ENCODE measurements around the gene PRKG1.

The PRKG1 gene

GRCh38 chr10:51117794-51118193 lies 43.5 kb downstream of the PRKG1 start:
- DNase-seq (no peak), ATAC-seq (no peak)
- no peaks in the 10 kb centered on the region for H3K9me3 Mint-ChIP-seq
- no peaks in the 10 kb centered on the region for H3K4me1 Mint-ChIP-seq
- no peak overlapping the region for H3K4me3 Mint-ChIP-seq
- H3K36me3 Mint-ChIP-seq (ENCODE audit: low read depth), result no peaks in the 10 kb centered on the region
- no peaks in the 10 kb centered on the region for H3K27me3 Mint-ChIP-seq
- no peak overlapping the region for H3K27ac Mint-ChIP-seq

DNA sequence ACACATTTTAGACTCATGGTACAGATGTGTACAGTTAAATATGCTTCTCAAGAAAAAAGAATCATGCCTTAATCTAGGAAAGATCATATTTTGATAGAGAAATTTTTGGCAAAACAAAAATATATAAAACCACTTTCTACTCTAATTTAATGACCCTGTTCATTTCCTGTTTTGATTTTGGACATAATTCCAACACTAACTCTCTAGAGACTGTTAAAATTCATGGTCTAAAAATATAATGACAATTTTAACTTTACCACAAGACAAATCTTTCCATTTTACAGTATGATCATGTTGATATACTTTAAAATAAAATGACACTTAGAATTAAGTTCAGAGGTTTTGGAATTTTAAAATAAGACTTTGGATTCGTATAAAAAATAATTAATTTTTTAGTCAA lies 45.2 kb downstream of the PRKG1 start:
- no peak overlapping the region for H3K4me3 Mint-ChIP-seq

DNA sequence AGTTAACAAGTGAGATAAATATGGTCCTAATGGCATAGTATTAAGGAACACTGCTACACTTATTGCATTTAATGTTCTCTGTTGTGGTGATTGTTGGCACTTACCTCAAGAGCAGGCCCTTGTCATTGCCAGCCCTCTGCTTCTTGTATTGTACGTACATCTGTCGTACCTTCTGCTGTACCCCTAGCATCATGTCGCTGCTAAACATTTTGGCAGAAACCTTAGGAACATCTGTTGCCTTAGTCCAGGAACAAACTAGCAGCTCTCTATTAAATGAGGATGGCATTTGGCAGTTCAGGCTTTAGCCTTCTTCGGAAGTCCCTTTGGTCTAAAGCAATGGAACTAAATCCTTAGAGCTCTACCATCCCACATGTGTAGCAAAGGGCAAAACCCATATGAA lies 47.6 kb downstream of the PRKG1 start:
- no peak overlapping the region for H3K4me3 Mint-ChIP-seq
- DNase-seq, result no peak

More for the DNA sequence above, 45.2 kb downstream of the PRKG1 start:
- H3K27ac Mint-ChIP-seq, result no peak overlapping the region
- no peaks in the 10 kb centered on the region for H3K9me3 Mint-ChIP-seq
- ATAC-seq (no peak), DNase-seq (no peak)
- H3K4me1 Mint-ChIP-seq, result no peaks in the 10 kb centered on the region
- H3K36me3 Mint-ChIP-seq (ENCODE audit: low read depth), result no peaks in the 10 kb centered on the region
- H3K27me3 Mint-ChIP-seq, result no peaks in the 10 kb centered on the region

GRCh38 chr10:51124852-51125251 lies 50.6 kb downstream of the PRKG1 start:
- Mint-ChIP-seq H3K4me3 (no peak overlapping the region), H3K27me3 (no peaks in the 10 kb centered on the region), H3K9me3 (no peaks in the 10 kb centered on the region), H3K4me1 (no peaks in the 10 kb centered on the region), H3K36me3 (ENCODE audit: low read depth) (no peaks in the 10 kb centered on the region), H3K27ac (no peak overlapping the region)
- ATAC-seq, result no peak
- no peak for DNase-seq

More for the DNA sequence above, 47.6 kb downstream of the PRKG1 start:
- Mint-ChIP-seq H3K27me3 (no peaks in the 10 kb centered on the region), H3K27ac (no peak overlapping the region), H3K36me3 (ENCODE audit: low read depth) (no peaks in the 10 kb centered on the region), H3K9me3 (no peaks in the 10 kb centered on the region), H3K4me1 (no peaks in the 10 kb centered on the region)
- no peak for ATAC-seq

- H3K27ac Mint-ChIP-seq, result no peak overlapping the region
- ATAC-seq, result no peak
- no peaks in the 10 kb centered on the region for H3K36me3 Mint-ChIP-seq (ENCODE audit: low read depth)
- H3K4me1 Mint-ChIP-seq, result no peaks in the 10 kb centered on the region
- H3K27me3 Mint-ChIP-seq, result no peaks in the 10 kb centered on the region
- no peaks in the 10 kb centered on the region for H3K9me3 Mint-ChIP-seq
- DNase-seq, result no peak
- no peak overlapping the region for H3K4me3 Mint-ChIP-seq
Observed at GRCh38 chr10:51125518-51125917, 51.2 kb downstream of the PRKG1 start.

DNA sequence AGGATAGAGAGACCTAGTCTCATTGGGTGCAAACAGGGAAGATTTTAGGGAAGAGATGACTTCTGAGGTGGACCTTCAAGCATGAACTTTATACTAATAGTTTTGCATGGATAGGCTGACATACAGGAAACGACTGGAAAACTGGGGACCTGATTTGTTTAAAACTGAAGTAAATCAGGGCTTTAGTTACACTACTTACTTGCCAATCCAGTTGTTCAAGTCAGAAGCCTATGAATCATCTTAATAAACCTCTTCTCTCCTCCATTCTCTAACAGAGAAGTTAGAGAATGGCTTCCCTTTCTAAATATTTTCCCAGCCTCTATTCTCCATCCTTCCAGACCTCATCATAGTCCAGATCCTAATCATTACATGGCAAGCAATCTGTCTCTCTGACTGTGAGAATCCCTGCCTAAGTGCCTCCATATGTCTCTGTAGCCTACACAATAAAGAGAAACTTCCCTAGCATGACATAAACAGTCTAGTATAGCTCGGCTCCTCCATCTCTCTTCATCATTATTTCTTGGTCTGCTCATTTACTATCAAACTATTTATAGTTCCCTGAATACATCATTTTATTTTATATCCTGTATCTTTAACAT lies 55.8 kb downstream of the PRKG1 start:
- H3K27ac Mint-ChIP-seq, result no peak overlapping the region
- no peaks in the 10 kb centered on the region for H3K4me1 Mint-ChIP-seq
- ATAC-seq (no peak), DNase-seq (no peak)
- no peaks in the 10 kb centered on the region for H3K9me3 Mint-ChIP-seq
- no peaks in the 10 kb centered on the region for H3K27me3 Mint-ChIP-seq
- no peaks in the 10 kb centered on the region for H3K36me3 Mint-ChIP-seq (ENCODE audit: low read depth)
- no peak overlapping the region for H3K4me3 Mint-ChIP-seq

DNA sequence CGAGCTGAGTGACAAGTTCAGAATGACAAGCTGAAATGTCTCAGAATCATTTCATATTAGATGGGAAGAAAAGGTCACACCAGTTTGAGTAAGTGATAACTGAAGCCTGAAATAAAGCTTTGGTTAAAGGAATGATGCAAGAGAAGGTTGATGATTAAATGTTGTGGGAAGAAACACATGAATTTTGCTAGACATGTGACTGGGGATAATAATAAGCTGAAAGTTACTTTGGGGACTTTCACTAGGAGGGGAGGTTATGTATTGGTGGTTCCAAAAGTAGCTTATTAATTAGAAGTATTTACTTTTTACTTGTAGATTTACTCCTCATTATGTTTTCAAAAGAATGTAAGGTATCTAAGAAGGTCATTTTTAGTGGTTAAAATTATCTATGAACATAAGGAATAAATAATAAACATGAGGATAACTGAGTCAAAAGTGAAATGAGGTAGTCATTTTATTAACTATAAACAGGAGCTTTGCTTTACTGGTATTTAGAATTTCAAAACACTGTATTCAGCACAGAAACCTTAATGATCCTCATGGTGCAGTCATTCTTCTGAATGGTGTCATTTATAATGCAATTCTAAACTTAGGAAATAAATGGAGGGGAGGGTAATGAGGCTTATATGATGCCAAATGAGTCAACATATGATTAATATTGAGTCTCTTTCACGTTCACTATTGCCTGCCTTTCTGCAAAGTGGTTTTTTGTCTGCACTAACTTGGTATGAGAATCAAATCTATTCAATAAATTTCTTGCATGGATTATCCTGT lies 63.7 kb downstream of the PRKG1 start:
- ATAC-seq (no peak), DNase-seq (no peak)
- no peaks in the 10 kb centered on the region for H3K4me1 Mint-ChIP-seq
- no peak overlapping the region for H3K27ac Mint-ChIP-seq
- H3K9me3 Mint-ChIP-seq, result no peaks in the 10 kb centered on the region
- no peak overlapping the region for H3K4me3 Mint-ChIP-seq
- peaks cover under 1% of the 10 kb centered on the region for H3K27me3 Mint-ChIP-seq
- H3K36me3 Mint-ChIP-seq (ENCODE audit: low read depth), result no peaks in the 10 kb centered on the region

- H3K27me3 Mint-ChIP-seq, result peaks cover 2% of the 10 kb centered on the region
- no peaks in the 10 kb centered on the region for H3K4me1 Mint-ChIP-seq
- no peaks in the 10 kb centered on the region for H3K36me3 Mint-ChIP-seq (ENCODE audit: low read depth)
- ATAC-seq (no peak), DNase-seq (no peak)
- no peak overlapping the region for H3K27ac Mint-ChIP-seq
- no peak overlapping the region for H3K4me3 Mint-ChIP-seq
- H3K9me3 Mint-ChIP-seq, result no peaks in the 10 kb centered on the region
Observed at GRCh38 chr10:51139176-51139575, 64.9 kb downstream of the PRKG1 start.

GRCh38 chr10:51141010-51141409 lies 66.7 kb downstream of the PRKG1 start:
- Mint-ChIP-seq H3K27ac (no peak overlapping the region), H3K4me3 (no peak overlapping the region), H3K27me3 (peaks cover 2% of the 10 kb centered on the region), H3K4me1 (no peaks in the 10 kb centered on the region), H3K36me3 (ENCODE audit: low read depth) (no peaks in the 10 kb centered on the region), H3K9me3 (no peaks in the 10 kb centered on the region)
- no peak for ATAC-seq
- DNase-seq, result no peak

DNA sequence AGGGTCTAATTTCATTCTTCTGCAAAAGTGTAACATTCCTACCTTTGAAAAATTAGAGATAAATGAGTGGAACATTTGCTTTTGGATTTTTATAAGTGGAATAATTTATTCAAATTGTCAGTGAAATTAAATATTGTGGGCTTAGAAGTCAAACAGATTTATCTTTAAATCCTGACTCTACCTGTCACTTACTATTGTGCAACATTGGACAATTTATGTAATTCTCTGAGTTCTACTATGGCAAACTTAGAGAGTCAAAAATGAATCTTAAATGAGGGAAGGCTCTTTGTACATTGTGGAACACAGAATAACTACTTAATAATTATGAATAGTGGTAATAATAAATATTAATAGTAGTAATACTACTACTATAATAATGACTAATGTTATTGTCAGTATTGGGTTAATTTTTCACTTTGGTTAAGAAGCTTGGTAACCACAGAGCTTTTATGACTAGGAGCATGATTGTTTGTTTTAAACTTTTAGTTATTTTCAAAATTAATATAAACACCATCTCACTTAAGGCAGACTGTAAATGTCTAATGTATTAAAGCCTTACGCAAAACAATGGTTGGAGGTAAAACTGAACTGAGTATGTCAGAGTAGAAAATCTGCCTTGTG lies 70.0 kb downstream of the PRKG1 start:
- Mint-ChIP-seq H3K36me3 (ENCODE audit: low read depth) (no peaks in the 10 kb centered on the region), H3K27me3 (peaks cover 2% of the 10 kb centered on the region), H3K27ac (no peak overlapping the region), H3K4me1 (no peaks in the 10 kb centered on the region), H3K4me3 (no peak overlapping the region), H3K9me3 (peaks cover 4% of the 10 kb centered on the region)
- DNase-seq, result no peak
- ATAC-seq, result no peak

- H3K4me1 Mint-ChIP-seq, result no peaks in the 10 kb centered on the region
- H3K27ac Mint-ChIP-seq, result no peak overlapping the region
- DNase-seq (no peak), ATAC-seq (no peak)
- no peak overlapping the region for H3K4me3 Mint-ChIP-seq
- no peaks in the 10 kb centered on the region for H3K36me3 Mint-ChIP-seq (ENCODE audit: low read depth)
- peaks cover 4% of the 10 kb centered on the region for H3K9me3 Mint-ChIP-seq
- peaks cover 2% of the 10 kb centered on the region for H3K27me3 Mint-ChIP-seq
Observed at GRCh38 chr10:51145375-51145774, 71.1 kb downstream of the PRKG1 start.

GRCh38 chr10:51147644-51148399 lies 73.5 kb downstream of the PRKG1 start:
- Mint-ChIP-seq H3K4me3 (no peak overlapping the region), H3K27me3 (peaks cover 2% of the 10 kb centered on the region), H3K9me3 (peaks cover 4% of the 10 kb centered on the region), H3K4me1 (no peaks in the 10 kb centered on the region), H3K27ac (no peak overlapping the region), H3K36me3 (ENCODE audit: low read depth) (no peaks in the 10 kb centered on the region)
- DNase-seq, result no peak
- no peak for ATAC-seq

DNA sequence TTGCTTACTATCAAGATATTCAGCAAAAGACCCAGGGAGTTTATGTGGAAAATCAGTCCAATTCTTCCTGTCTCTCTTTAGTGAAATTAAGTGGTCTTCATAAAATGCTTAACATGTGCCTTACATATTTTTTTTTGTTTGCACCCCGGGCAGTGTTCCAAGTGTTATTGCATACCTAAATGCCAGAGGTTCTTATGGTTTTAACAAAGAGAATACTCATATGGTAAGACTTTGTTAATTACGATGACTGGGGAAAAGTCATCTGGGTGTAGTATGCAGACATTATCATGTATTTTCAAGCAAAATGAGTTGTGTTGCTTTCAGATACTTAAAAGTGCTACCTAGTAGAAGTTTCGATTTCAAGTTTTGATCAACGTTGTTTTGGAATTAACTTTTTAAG lies 82.6 kb downstream of the PRKG1 start:
- no peak overlapping the region for H3K27ac Mint-ChIP-seq
- no peaks in the 10 kb centered on the region for H3K27me3 Mint-ChIP-seq
- no peak for DNase-seq
- H3K4me1 Mint-ChIP-seq, result no peaks in the 10 kb centered on the region
- H3K36me3 Mint-ChIP-seq (ENCODE audit: low read depth), result no peaks in the 10 kb centered on the region
- ATAC-seq, result no peak
- H3K9me3 Mint-ChIP-seq, result no peaks in the 10 kb centered on the region
- H3K4me3 Mint-ChIP-seq, result no peak overlapping the region

DNA sequence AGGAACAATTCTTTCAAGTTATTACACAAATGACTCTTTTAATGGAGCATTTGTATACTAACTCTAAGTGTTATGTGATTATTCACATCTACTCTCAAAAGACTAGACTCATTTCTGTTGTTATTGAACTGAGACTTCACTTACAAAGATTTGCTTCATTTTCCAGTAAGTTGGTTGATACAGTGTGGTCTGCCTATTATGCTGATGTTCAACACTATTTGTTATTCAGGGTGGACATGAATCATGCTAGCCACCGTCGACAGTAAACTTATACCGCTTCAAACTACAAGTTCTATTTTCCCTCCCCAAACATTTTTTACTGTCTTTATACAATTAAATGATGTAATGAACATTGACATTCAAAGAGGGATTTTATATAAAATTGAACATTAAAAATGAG lies 84.5 kb downstream of the PRKG1 start:
- Mint-ChIP-seq H3K4me3 (no peak overlapping the region), H3K27me3 (peaks cover 3% of the 10 kb centered on the region)
- no peak for ATAC-seq

DNA sequence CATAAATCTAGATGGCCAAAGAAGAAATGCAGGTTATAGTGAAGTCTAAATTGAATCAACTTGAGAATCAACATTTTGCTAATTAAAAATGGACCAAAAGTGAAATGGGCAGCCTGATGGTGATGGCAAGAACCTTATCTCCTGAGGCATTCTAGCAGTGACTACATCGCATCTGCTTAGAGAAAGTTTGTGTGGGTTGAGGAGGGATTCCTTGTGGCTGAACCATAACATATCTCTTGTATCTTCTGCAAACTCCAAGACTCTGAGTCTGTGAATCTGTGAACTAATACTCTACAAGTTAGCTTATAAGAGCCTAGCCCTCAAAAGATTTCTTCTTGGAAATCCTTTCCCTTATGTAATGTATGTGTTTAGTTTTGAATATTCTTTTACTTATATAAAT lies 85.6 kb downstream of the PRKG1 start:
- ATAC-seq (no peak), DNase-seq (no peak)
- H3K9me3 Mint-ChIP-seq, result no peaks in the 10 kb centered on the region
- H3K27me3 Mint-ChIP-seq, result peaks cover 3% of the 10 kb centered on the region
- H3K36me3 Mint-ChIP-seq (ENCODE audit: low read depth), result no peaks in the 10 kb centered on the region
- no peak overlapping the region for H3K27ac Mint-ChIP-seq
- H3K4me3 Mint-ChIP-seq, result no peak overlapping the region
- H3K4me1 Mint-ChIP-seq, result no peaks in the 10 kb centered on the region

More for the DNA sequence above, 84.5 kb downstream of the PRKG1 start:
- Mint-ChIP-seq H3K4me1 (no peaks in the 10 kb centered on the region), H3K9me3 (no peaks in the 10 kb centered on the region), H3K27ac (no peak overlapping the region), H3K36me3 (ENCODE audit: low read depth) (no peaks in the 10 kb centered on the region)
- DNase-seq, result no peak

All from activated naive CD8-positive, alpha-beta T cell treated with anti-CD3 and anti-CD28 coated beads, Interleukin-2, amount 50 U/mL, for 24 hours (primary cell).